NCI-H2196 treated with DMSO at 0.1 percent for 48 hours (cell line): ENCODE results near the gene SLC35G2.
"Not testable (repeated sequence)": the region's sequence is repeated elsewhere in the genome, so short reads cannot be mapped to it uniquely, and the experiment has no call there.

Experiments
- DNase-seq: peaks from one replicate; lab custom pipeline; 2025; ENCODE audit not compliant: unreplicated experiment; lab: John Stamatoyannopoulos, UW

Gene SLC35G2

GRCh38 chr3:136885357-136886213 is 66.7 kb downstream of the SLC35G2 start:
- no peak for DNase-seq

GRCh38 chr3:136889947-136890346 is 71.0 kb downstream of the SLC35G2 start:
- DNase-seq, result no peak

DNA sequence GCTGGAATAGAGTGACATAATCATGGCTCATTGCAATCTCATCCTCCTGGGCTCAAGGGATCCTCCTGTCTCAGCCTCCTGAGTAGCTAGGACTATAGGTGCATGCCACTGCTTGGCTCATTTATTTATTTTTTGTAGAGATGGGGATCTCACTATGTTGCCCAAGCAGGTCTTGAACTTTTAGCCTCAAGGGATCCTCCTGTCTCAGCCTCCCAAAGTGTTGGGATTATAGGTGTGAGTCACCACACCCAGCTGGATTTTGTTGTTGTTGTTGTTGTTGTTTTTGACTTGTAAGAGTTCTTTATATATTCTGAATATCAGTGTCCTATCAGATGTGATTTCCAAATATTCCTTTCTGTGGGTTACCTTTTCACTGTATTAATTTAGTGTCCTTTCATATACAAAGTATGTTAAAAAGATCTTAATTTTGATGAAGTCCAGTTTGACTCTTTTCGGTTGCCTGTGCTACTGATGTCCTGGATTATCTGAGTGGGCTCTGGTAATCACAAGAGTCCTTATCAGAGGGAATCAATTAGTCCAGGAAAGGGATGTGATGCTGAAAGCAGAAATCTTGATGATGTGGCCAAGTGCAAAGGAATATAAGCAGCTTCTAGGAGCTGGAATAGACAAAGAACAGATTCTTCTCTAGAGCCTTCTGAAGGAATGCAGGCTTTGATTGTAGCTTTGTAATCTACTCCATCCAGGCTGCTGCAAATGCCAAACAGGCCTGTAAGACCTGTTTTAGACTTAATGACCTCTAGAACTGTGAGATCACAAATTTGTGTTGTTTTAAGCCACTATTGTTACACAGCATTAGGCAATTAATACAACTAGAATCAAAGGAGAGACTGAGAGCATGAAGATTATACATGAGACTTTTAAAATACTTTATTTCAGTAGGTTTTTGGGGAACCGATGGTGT is 73.3 kb downstream of the SLC35G2 start:
- DNase-seq, result no peak

- DNase-seq, result no peak
These were observed 75.0 kb downstream of the SLC35G2 start for GRCh38 chr3:136893848-136894443.

- not testable (repeated sequence) for DNase-seq
These were observed 78.2 kb downstream of the SLC35G2 start for GRCh38 chr3:136897171-136897570.

DNA sequence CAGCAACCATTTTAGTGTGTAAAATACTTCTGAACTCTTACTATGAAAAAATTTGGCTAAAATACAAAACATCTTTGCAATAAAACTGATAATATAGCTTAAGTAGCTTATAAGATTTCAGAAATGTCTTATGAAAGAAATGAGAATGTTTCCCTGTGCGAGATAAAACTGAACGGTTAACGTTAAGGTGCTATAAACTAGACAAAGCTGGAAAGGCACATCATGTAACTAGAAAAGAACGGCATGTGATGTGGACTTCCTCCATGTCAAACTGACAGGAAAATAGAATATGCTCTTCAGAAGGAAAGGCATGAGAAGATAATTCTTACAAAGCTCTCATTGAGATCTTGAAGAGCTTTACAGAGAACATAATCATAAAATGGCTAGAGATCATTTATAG is 79.6 kb downstream of the SLC35G2 start:
- no peak for DNase-seq

DNA sequence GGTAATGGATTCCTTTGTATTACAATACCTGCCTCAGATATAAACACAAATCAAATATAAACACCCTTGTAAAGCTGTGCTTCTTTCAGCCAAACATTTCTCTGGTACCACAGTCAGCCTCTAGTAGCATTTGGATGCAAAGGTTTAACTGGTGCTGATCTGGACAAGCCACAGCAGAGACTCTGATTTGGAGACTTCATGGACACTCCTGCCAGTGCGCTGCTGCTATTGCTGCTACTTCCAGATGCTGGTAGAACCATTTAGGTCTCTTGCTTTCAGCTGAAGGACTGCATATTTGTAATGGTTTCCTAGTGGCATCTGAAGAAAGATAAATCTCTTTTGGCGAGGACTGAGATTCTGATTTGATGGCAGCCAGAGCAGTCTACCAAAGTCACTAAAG is 80.0 kb downstream of the SLC35G2 start:
- DNase-seq, result no peak

DNA sequence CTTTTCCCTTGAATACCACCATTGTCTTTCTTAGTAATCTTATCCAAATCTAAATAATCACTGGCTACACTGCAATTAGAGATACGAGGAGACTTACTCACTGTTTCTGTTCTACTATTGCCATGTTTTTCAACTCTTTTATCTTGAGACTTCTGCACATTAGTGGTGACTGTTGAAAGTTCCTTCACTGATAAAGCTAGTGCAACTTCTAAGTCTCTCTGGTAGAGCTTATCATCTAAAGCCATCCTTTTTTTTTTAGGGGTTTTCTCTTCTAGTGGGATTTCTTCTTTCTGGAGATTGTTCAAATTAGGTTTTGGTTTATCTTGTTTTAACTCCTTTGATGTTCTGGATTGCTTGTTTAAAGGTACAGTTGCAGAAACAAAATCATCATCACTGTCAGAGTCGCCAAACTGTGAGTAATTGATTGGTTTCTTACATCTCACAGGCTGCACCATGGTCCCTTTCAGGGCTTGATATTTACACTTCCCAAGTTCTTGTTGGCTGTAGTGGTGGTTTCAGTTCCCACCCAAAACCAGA is 80.8 kb downstream of the SLC35G2 start:
- DNase-seq, result no peak

DNA sequence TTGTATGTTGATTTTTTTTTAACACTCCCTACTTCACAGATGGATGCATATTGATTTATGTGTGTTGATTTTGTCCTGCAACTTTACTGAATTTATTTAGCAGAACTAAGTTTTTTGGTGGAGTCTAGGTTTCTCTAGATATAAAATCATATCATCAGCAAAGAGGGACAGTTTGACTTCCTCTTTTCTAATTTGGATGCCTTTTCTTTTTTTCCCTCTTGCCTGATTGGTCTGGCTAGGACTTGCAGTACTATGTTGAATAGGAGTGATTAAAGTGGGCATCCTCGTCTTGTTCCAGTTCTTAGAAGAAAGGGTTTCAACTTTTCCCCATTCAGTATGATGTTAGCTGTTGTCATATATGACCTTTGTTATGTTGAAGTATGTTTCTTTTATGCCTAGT is 81.8 kb downstream of the SLC35G2 start:
- DNase-seq, result not testable (repeated sequence)

- DNase-seq, result no peak
These were observed 82.5 kb downstream of the SLC35G2 start for GRCh38 chr3:136901391-136901790.

DNA sequence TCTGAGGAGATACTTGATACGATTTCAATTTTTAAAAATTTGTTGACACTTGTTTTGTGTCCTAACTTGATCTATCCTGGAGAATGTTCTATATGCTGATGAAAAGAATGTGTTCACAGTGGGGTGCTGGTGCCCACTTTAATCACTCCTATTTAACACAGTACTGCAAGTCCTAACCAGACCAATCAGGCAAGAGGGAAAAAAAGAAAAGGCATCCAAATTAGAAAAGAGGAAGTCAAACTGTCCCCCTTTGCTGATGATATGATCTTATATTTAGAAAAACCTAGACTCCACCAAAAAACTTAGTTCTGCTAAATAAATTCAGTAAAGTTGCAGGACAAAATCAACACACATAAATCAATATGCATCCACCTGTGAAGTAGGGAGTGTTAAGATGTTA is 83.6 kb downstream of the SLC35G2 start:
- not testable (repeated sequence) for DNase-seq

DNA sequence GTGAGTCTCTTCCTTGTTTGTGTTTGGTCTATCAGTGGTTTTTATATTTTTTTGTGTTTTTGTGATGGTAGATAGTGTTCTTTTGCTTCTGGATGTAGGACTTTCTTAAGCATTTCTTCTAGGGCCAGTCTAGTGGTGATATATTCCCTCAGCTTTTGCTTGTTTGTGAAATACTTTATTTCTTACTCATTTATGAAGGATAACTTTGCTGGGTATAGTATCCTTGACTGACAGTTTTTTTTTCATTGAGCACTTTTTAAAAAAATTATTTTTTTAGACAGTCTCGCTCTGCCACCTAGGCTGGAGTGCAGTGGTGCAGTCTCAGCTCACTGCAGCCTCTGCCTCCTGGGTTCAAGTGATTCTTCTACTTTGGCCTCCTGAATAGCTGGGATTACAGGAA is 85.0 kb downstream of the SLC35G2 start:
- DNase-seq, result no peak

GRCh38 chr3:136904746-136905145 is 85.8 kb downstream of the SLC35G2 start:
- DNase-seq, result no peak
